K562 (cell line): ENCODE results near the gene PFN3. TPM values are rescaled to one million over a fixed set of nuclear protein-coding genes. Genes with fewer than 3 reads are reported as not detected.

Experiments
- GABPB1 ChIP-seq: sonication (generic); formaldehyde crosslinking; IDR thresholded peaks from 2 replicates; pipeline ENCODE4 v1.8.0; 2022; ENCODE audit warnings: mild to moderate bottlenecking, missing genetic modification reagents
- MAFF ChIP-seq: IDR thresholded peaks from 2 replicates; pipeline ENCODE4 v1.6.1; 2012; ENCODE audit warnings: low read length, improper control_type of control experiment
- POLR2G ChIP-seq: fragments of 200-400 bp; formaldehyde crosslinking; IDR thresholded peaks from 2 replicates; pipeline ENCODE4 v1.6.1; 2017; ENCODE audit warnings: low read depth, mild to moderate bottlenecking, antibody characterized with exemption, low read length, moderate library complexity
- ZNF354B ChIP-seq: fragments of 250-450 bp; sonication (Bioruptor Pico); IDR thresholded peaks from 2 replicates; pipeline ENCODE4 v1.4.0; 2020
- polyA plus RNA-seq, 8 experiments: library from polyadenylated mRNA; depleted of rRNA in 4 of 8; stranded (reverse) in 5 of 8; unstranded in 3 of 8; fragments of >200 nt; fragmentation: Nextera tagmentation in 2 of 8; fragmentation: Illumina TruSeq in 1 of 8; extraction: Ambion mirVana in 2 of 8; extraction: Trizol in 1 of 8; gene quantifications; 2 replicates each; pipeline versions ENCODE4 v1.2.1 to v1.2.3, GENCODE V29; 2011 to 2014; ENCODE audit warnings: inconsistent platforms in 1 of 8, missing spikeins in 1 of 8
- total RNA-seq, 7 experiments: library from RNA; depleted of rRNA in 6 of 7; stranded (reverse); fragments of >200 nt in 6 of 7; fragmentation: Illumina TruSeq in 2 of 7; extraction: Trizol in 2 of 7; gene quantifications; 2 replicates each; pipeline versions ENCODE4 v1.2.1 to v1.2.3, GENCODE V29; 2011 to 2021; ENCODE audit warnings: low replicate concordance in 1 of 7
- TF ChIP-seq, protein P1 (sequence below): fragments of 450-650 bp; IDR thresholded peaks from 2 replicates; pipeline ENCODE4 v1.7.1; 2018; ENCODE audit warnings: mild to moderate bottlenecking, low read depth; ENCODE audit not compliant: partially characterized antibody
- TF ChIP-seq, protein P2 (sequence below): fragments of 250-450 bp; sonication (Bioruptor Pico); IDR thresholded peaks from 2 replicates; pipeline ENCODE4 v1.8.0; 2022; ENCODE audit warnings: inconsistent platforms, mild to moderate bottlenecking, moderate library complexity, borderline replicate concordance
- TF ChIP-seq, protein P3 (sequence below): fragments of 450-650 bp; IDR thresholded peaks from 2 replicates; pipeline ENCODE4 v1.6.1; 2016; ENCODE audit warnings: mild to moderate bottlenecking, moderate library complexity

The PFN3 gene
- total and polyA plus RNA-seq, 9 of the 15 experiments (the other 6 are each of a cell fraction or from before 2014, with no cell fraction given): not detected

DNA sequence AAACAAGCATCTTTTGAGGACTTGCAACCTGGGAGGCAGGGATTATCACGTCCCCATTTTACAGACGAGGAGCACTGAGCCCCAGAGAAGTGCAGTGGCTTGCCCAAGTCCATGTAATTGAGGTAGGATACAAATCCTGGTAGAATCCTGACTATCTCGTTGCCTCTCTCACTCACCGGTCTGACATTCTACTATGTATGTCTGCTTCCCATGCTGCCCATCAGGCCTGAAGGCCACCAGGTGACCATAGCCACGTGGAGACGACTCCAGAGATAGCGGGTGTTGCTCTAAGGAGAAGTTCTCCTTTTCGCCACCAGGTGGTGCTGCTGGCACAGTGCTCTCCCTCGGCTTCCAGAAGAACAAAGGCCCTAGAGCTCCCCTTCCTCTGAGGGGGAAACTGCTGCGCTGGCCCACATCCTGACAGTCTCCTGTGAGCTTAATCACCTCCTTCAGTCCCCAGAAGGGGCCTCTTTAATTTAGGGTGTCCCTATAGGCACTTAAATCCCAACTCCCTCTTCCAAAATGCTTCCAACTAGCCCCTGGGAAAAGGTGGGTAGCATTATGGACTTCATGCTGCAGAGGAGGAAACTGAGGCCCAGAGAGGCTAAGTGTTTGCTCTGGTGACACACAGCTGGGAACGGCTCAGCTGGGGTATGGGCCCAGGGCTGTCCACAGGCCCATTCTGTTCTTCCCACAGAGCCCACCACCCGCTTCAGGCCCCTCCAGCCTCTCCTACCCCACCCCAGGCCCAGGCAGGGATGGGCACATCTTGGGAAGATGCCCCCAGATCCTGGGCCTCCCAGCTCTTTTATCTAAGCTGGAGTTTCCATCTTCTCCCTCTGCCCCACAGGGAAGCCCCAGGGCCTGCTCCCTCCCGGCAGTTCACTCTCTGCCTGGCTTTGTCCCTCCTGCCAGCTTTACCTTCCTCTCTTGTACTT lies 9.8 kb downstream of the PFN3 start (continued):
- TF ChIP-seq, protein P1, sequence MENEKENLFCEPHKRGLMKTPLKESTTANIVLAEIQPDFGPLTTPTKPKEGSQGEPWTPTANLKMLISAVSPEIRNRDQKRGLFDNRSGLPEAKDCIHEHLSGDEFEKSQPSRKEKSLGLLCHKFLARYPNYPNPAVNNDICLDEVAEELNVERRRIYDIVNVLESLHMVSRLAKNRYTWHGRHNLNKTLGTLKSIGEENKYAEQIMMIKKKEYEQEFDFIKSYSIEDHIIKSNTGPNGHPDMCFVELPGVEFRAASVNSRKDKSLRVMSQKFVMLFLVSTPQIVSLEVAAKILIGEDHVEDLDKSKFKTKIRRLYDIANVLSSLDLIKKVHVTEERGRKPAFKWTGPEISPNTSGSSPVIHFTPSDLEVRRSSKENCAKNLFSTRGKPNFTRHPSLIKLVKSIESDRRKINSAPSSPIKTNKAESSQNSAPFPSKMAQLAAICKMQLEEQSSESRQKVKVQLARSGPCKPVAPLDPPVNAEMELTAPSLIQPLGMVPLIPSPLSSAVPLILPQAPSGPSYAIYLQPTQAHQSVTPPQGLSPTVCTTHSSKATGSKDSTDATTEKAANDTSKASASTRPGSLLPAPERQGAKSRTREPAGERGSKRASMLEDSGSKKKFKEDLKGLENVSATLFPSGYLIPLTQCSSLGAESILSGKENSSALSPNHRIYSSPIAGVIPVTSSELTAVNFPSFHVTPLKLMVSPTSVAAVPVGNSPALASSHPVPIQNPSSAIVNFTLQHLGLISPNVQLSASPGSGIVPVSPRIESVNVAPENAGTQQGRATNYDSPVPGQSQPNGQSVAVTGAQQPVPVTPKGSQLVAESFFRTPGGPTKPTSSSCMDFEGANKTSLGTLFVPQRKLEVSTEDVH: peak; percentile 26
- TF ChIP-seq MAFF (no peak), GABPB1 (CRISPR knock-in tag) (0 out of 2 replicates have a peak, but pooled peaks have one; percentile 41), ZNF354B (CRISPR knock-in tag) (no peak), POLR2G (no peak)
- TF ChIP-seq, protein P2, sequence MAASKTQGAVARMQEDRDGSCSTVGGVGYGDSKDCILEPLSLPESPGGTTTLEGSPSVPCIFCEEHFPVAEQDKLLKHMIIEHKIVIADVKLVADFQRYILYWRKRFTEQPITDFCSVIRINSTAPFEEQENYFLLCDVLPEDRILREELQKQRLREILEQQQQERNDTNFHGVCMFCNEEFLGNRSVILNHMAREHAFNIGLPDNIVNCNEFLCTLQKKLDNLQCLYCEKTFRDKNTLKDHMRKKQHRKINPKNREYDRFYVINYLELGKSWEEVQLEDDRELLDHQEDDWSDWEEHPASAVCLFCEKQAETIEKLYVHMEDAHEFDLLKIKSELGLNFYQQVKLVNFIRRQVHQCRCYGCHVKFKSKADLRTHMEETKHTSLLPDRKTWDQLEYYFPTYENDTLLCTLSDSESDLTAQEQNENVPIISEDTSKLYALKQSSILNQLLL (CRISPR knock-in tag): no peak
- TF ChIP-seq, protein P3, sequence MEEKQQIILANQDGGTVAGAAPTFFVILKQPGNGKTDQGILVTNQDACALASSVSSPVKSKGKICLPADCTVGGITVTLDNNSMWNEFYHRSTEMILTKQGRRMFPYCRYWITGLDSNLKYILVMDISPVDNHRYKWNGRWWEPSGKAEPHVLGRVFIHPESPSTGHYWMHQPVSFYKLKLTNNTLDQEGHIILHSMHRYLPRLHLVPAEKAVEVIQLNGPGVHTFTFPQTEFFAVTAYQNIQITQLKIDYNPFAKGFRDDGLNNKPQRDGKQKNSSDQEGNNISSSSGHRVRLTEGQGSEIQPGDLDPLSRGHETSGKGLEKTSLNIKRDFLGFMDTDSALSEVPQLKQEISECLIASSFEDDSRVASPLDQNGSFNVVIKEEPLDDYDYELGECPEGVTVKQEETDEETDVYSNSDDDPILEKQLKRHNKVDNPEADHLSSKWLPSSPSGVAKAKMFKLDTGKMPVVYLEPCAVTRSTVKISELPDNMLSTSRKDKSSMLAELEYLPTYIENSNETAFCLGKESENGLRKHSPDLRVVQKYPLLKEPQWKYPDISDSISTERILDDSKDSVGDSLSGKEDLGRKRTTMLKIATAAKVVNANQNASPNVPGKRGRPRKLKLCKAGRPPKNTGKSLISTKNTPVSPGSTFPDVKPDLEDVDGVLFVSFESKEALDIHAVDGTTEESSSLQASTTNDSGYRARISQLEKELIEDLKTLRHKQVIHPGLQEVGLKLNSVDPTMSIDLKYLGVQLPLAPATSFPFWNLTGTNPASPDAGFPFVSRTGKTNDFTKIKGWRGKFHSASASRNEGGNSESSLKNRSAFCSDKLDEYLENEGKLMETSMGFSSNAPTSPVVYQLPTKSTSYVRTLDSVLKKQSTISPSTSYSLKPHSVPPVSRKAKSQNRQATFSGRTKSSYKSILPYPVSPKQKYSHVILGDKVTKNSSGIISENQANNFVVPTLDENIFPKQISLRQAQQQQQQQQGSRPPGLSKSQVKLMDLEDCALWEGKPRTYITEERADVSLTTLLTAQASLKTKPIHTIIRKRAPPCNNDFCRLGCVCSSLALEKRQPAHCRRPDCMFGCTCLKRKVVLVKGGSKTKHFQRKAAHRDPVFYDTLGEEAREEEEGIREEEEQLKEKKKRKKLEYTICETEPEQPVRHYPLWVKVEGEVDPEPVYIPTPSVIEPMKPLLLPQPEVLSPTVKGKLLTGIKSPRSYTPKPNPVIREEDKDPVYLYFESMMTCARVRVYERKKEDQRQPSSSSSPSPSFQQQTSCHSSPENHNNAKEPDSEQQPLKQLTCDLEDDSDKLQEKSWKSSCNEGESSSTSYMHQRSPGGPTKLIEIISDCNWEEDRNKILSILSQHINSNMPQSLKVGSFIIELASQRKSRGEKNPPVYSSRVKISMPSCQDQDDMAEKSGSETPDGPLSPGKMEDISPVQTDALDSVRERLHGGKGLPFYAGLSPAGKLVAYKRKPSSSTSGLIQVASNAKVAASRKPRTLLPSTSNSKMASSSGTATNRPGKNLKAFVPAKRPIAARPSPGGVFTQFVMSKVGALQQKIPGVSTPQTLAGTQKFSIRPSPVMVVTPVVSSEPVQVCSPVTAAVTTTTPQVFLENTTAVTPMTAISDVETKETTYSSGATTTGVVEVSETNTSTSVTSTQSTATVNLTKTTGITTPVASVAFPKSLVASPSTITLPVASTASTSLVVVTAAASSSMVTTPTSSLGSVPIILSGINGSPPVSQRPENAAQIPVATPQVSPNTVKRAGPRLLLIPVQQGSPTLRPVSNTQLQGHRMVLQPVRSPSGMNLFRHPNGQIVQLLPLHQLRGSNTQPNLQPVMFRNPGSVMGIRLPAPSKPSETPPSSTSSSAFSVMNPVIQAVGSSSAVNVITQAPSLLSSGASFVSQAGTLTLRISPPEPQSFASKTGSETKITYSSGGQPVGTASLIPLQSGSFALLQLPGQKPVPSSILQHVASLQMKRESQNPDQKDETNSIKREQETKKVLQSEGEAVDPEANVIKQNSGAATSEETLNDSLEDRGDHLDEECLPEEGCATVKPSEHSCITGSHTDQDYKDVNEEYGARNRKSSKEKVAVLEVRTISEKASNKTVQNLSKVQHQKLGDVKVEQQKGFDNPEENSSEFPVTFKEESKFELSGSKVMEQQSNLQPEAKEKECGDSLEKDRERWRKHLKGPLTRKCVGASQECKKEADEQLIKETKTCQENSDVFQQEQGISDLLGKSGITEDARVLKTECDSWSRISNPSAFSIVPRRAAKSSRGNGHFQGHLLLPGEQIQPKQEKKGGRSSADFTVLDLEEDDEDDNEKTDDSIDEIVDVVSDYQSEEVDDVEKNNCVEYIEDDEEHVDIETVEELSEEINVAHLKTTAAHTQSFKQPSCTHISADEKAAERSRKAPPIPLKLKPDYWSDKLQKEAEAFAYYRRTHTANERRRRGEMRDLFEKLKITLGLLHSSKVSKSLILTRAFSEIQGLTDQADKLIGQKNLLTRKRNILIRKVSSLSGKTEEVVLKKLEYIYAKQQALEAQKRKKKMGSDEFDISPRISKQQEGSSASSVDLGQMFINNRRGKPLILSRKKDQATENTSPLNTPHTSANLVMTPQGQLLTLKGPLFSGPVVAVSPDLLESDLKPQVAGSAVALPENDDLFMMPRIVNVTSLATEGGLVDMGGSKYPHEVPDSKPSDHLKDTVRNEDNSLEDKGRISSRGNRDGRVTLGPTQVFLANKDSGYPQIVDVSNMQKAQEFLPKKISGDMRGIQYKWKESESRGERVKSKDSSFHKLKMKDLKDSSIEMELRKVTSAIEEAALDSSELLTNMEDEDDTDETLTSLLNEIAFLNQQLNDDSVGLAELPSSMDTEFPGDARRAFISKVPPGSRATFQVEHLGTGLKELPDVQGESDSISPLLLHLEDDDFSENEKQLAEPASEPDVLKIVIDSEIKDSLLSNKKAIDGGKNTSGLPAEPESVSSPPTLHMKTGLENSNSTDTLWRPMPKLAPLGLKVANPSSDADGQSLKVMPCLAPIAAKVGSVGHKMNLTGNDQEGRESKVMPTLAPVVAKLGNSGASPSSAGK: peak; percentile 86
